ENCODE results near the gene SULF2.

- no peak for TF ChIP-seq ZNF274 (IDR thresholded peaks at IDR 0.05; ENCODE audit: low read depth, low read length)
- TF ChIP-seq YY1 (IDR thresholded peaks at IDR 0.05; ENCODE audit: insufficient read depth, insufficient read length) = no peak
- TF ChIP-seq SUZ12 (IDR thresholded peaks at IDR 0.05; ENCODE audit: extremely low read depth, insufficient read depth, insufficient read length) = no peak
Measured at GRCh38 chr20:47775039-47775438, 10.2 kb downstream of the SULF2 start.
